ENCODE data around the gene EGFL8.

- TF ChIP-seq CTCF (IDR thresholded peaks at IDR 0.05) (no peak), POLR2A (IDR thresholded peaks at IDR 0.05) (no peak)
Observed at GRCh38 chr6:32173051-32173727, 8.8 kb downstream of the EGFL8 start.

Measured in Peyer's patch (tissue), 4 donors.